GM18499 (cell line): Measurements from ENCODE around the gene RTL1.

Experiments used
- ATAC-seq: cut with Tn5 transposase; IDR thresholded peaks from one replicate; pipeline ENCODE4 v1.9.1; 2021; ENCODE audit warnings: moderate number of reproducible peaks; ENCODE audit not compliant: insufficient read depth, unreplicated experiment

Gene RTL1

DNA sequence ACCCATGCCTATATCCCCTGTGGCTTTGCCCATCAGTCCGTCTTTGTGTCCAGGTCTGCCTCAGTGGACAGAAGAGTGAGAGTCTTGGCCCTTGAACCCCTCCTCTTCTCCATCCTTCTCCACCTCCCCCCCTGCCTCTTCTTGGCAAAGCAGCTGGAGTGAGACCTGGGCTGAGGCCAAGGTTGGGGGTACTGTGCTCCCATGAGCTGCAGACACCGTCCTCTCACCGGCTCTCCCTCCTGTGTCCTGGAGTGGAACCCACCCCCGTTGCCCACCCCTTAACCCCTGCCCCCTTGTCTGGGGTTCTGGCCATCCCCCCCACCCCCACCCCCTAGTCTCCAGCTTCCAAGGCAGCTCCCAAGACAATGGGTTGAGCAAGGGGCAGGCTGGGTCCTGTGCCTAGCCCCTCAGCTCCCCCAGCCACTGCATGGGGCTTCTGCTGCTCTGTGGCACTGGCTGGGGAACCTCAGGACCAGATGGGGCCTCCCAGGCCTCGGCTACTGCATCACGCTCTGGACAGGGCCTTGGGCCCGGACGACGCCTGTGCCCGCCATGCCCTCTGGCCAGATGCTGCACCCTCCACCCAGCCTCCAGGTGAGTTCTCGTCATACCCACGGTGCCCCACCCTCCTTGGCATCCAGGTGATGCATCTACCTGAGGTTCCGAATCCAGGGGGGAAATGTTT, 35.7 kb downstream of the RTL1 start:
- ATAC-seq, result no peak

DNA sequence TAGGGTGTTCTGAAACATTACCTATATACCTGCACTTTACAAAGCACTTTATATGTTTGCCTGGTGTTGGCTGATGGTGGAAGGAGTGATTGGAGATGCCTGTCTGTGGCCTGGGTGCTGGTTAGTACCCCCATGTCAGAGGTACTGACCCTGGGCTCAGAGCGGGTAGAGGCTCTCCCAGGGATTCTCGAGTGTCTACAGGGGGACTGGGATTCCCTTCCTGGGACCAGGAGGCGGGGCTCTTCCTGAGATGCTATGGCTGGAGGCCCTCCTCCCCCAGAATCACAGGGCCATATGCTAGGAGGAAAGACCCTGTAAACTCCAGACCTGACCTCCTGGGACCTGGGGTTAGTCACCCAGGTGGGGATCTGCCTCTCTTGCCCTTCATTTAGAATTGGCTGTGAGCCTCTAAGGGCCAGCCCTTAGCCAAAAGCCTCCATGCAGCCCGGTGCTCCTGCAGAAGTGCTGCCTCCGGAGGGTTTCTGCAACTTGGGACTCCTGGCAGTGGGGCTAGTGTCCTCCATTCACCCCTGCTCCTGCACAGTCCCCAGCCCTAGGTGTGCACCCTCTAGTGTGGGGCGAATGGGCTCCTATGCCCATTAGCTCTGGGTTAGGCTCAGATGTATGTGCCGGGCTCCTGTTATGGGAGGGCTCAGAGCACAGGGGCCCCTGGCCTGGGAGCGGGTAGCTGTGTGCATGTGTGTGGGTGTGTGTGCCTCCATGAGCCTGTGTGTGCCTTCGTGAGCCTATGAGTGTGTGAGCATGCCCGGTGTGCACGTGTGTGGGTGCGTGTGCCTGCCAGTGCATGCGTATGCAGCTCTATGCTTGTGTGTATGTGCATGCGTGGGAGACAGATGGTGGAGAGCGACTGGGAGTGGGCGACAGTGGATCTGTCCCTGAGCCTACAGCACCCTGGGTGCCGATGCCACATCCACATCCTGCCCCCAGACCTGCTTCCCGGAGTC, 36.6 kb downstream of the RTL1 start:
- no peak for ATAC-seq

DNA sequence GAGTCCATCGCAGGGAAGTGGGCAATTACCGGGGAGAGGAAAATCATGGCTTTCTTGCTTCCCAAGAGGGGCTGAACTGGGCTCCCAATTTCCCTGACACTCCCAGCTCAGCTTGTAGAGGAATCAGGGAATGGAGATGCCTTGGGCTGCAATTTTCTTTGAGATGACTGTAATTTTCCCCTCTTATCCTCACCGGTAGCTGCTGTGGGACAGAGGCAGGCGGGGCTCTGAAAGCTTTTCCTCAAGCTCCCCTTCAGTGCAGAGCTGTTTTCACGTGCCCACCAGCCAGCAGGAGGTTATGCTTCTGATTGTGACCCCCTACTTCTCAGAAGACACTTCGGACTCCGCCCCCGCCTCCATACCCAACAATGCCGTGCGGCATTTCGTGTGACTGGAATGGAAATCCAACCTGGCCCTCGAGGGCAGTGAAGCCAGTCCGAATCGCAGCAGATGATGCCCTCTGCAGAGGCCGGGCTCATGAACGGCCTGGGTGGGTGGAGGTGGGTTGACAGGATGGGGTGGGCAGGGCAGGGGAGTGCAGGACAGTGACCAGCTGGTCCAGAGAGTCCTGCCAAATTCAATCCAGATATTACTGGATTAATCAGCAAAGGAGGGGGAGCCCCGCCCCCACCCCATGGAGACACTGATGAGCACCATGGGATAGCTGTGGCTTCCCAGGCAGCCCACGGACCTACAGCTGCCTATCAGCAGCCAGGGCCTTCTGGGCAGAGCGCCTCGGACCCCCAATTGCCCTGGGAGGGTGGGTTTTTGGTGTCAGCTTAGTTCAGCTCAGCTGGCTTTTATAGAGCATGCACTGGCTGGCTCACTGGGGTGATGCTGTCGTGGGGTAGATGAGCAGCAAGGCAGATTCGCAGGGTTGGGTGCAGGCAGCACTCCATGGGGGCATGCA, 37.6 kb downstream of the RTL1 start:
- no peak for ATAC-seq

DNA sequence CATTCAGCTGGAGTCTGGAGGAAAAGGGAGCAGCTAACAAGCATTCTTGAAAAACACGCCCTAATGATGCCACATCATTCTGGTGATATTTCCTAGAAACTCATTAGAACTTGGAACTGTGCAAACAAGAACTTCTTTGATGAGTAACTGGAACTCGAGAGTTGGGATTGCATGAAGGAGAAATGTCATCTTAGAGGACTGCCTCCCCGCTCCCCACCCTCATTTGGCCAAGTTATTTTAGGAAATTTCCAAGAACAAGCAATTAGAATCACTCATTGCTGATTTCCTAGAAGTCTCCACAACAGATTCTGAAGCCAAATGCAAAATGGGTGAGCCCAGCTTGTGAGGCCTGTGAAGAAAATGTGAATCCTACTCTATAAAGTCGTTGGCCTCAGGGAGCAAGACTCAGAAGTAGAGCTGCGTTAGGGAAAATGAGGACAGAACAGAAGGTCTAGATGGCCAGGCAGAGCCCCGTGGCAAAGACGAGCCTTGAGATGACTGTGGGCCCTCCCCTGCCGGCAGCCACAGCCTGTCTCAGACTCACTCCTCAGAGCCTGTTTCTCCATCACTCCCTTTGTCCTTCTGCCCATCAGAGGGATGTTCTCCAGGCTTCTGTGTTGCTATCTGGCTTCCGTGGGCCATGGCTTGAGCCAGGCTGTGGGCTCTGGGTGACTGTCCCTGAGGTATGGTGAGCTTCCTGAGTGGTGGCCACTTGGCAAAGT, 38.4 kb downstream of the RTL1 start:
- ATAC-seq, result no peak

DNA sequence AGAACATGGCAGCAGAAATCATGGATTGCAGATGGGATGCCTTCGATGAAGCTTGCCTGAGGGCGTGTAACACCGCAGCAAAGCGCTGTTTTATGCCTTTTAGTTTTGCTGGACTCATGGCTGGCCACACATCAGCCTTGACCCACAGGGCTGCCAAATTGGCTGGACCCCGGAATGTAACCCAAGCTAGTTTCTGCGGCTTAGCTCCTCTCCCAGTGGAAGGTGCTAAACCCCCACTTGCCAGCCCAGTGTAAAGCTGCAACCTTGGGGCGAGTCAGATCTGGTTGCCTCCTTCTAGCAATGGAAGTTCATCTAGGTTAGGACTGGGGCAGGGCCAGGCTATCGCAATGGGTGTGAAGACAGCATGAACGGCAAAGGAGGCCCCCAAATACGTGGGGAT, 39.3 kb downstream of the RTL1 start:
- no peak for ATAC-seq

DNA sequence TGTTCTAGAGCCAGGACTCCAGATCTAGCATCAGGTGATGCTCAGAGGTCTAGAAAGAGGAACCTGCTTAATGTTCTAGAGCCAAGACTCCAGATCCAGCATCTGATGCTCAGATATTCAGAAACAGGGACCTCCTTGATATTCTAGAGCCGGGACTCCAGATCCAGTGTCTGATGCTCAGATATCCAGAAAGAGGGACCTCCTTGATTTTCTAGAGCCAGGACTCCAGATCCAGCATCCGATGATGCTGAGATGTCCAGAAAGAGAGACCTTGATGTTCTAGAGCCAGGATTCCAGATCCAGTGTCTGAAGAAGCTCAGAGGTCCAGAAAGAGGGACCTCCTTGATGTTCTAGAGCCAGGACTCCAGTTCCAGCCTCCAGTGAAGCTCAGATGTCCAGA, 40.7 kb downstream of the RTL1 start:
- ATAC-seq, result no peak

DNA sequence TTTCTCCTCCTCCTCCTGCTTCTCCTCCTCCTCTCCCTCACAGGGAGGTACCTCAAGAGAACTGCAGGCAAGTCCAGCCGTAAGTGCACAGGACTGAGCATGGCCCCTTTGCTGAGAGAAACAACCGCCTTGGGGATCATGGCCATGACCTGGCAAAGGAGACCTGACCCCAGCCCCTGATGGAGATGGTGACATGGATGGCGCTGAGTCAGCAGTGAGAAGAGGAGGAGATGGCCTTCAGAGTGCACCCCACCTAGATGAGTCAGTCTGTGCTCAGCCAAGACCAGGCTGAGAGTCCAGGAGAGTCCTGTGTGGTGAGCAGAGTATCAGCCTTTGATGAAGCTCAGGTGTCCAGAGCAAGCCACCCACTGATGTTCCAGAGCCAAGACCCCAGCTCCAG, 41.2 kb downstream of the RTL1 start:
- no peak for ATAC-seq

DNA sequence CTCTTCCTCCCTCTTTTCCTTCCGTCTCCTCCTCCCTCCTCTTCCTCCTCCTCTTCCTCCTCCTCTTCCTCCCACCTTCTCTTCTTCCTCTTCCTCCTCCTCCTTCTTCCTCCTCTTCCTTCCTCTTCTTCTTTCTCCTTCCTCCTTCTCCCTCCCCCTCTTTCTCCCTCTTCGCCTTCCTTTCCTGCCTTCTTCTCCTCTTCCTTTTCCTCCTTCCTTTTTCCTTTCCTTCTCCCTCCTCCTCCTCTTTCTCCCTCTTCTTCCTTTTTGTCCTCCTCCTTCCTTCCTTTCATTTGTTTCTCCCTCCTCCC, 41.6 kb downstream of the RTL1 start:
- ATAC-seq, result no peak

DNA sequence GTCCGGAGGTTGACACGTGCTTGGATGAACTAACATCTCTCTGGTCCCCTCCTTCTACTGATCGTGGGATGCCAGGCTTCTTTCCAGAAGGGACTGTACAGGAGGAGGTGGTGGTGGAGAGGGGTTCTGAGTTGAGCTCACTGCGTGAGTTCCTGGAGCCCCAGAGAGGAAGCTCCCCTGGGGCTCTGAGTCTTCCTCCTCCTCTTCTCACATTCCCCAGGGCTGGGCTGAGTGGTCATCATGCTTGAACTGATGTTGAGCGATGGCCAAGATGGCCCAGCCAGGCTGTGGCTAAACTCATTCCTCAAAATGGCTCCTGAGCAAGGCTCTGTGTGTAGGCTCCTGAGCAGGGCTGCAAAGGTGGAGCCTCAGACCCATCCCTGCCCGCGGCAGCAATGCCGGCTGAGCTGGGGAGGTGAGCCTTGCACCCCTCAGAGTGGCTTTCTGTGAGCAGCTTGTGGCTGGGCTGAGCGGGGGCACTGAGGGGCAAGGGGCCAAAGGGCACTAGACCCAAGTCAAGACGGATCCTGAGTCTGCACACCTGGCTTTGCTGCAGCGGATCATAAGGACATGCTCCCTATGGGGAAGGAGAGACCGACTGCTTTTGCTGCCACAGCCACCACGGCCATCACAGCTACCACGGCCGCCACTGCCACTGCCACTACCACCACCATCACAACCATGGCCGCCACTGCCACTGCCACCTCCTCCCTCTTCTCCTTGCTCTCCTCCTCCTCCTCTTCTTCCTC, 42.2 kb downstream of the RTL1 start:
- ATAC-seq, result no peak

DNA sequence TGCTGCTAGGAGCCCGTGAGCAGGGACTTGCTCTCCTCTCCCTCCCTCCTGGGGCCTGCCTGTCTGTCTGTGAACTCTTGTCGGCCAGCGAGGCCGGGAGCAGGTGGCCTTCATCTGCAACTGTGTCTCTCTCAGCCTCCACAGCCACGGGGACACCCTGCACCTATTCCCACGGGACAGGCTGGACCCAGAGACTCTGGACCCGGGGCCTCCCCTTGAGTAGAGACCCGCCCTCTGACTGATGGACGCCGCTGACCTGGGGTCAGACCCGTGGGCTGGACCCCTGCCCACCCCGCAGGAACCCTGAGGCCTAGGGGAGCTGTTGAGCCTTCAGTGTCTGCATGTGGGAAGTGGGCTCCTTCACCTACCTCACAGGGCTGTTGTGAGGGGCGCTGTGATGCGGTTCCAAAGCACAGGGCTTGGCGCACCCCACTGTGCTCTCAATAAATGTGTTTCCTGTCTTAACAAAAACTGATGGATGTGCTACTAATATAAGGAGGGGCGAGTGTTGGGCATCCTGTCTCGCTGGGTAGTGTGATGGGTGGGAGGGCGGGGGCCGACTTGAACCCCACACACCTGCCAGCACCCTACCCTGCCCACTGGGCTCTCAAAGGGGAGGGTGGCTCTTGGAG, 42.9 kb downstream of the RTL1 start:
- ATAC-seq, result no peak

DNA sequence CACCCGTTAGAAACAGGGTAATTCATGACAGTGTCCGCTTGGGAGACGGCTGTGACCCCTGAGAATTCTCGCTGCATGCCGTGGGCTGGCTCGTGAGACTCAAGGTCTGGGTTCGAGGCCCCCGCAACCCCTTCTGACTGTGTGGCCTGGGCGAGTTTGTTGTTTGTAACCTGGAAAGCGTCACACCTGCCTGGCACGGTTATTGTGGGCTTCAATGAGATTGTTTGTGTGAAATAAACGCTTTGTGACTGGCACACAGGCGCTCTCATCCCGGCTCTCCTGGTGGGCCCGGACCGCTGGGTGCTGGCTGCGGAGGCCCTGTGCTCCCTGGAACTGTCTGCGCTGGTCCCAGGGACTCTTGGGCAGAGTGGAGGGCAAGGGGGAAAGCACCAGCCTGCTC, 43.7 kb downstream of the RTL1 start:
- ATAC-seq, result no peak

DNA sequence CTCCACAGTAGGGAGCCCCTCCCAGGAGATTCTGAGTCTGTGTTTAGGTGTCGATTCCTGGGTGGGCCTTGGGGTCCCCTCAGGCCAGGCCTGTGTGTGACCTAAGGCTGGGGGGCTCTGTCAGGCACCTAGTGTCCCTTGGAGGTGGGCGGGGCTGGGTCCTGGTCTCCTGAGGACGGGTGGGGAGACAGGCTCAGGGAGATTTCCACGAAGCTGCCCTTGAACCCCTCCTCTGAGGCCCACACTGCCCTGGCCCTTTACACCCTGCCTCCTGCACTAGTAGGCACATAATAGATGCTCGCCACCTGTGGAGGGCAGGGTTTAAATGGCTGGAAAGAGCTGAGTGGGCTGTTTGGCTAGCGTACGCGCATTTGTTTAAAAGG, 44.7 kb downstream of the RTL1 start:
- no peak for ATAC-seq

DNA sequence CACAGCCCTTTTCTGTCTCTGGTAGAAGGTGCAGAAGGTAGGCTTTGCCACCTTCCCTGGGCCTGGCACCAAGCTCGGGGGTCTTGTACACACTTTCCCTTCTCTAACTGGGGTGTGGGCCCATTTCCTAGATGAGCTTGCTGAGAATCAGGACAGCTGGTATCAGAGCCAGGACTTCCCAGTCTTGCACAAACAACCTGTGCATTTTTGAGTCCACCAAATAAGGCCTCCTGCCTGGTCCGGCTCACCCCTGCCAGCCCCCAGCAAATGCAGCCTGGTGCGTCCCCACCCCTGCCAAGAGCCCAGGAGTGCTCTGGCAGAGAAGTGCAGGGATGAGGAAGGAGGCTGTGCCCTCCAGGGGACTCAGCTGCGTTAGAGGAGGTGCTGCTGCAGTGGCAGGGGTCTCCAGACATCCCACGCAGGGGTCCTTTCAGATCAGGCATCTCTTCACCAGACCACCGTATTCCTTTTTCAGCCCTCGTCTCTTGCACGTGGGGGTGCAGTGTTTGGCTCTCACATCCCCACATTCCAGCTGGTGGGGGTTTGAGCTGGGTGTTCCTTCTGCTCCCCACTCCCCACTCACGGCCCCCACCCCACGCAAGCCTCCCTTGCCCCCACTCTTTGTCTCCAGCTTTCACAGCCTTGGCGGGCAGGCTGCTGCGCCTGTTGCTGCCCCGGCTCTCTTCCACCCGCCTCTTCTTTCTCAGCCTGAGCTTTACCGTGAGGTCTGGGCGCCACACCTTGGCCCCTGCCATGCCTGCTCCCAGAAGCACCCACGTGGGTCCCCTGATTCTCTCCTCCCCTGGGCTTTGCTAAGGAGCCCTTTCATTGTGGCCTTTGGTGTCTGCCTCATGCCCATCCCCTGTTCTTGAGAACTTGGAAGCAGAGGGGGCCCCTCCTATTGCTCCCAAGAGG, 45.3 kb downstream of the RTL1 start:
- ATAC-seq, result no peak

DNA sequence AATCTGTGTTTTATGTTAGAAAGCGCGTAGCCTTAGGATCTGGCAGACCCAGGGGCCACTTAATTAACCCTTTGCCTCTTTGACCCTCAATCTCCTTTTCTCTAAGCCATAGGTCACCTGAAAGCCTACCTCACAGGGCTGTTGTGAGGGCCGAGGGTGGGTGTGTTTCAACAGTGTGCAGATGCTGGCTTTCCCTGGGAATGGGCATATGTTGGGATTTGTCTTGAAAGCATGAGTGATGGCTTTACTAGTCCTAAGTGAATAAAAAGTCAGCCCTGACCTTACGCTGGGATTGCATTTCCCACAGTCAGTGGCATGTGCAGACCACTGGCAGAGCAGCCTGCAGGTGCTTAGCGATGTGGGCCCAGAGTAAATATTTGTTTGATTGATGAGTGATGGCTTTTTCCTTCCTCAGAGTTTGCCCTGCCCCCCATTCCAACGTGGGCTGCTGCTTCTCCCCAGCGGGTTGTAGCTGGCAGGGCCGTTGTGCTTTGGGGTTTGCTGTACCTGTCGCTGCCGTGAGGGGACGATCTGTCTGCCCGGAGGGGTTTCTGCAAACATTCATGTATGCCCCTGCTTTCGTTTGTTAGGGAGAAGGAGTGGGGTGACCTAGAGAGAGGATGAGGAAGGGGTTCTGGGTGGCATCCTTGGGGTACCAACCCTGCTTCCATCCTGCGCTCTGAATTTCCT, 46.1 kb downstream of the RTL1 start:
- ATAC-seq, result no peak

DNA sequence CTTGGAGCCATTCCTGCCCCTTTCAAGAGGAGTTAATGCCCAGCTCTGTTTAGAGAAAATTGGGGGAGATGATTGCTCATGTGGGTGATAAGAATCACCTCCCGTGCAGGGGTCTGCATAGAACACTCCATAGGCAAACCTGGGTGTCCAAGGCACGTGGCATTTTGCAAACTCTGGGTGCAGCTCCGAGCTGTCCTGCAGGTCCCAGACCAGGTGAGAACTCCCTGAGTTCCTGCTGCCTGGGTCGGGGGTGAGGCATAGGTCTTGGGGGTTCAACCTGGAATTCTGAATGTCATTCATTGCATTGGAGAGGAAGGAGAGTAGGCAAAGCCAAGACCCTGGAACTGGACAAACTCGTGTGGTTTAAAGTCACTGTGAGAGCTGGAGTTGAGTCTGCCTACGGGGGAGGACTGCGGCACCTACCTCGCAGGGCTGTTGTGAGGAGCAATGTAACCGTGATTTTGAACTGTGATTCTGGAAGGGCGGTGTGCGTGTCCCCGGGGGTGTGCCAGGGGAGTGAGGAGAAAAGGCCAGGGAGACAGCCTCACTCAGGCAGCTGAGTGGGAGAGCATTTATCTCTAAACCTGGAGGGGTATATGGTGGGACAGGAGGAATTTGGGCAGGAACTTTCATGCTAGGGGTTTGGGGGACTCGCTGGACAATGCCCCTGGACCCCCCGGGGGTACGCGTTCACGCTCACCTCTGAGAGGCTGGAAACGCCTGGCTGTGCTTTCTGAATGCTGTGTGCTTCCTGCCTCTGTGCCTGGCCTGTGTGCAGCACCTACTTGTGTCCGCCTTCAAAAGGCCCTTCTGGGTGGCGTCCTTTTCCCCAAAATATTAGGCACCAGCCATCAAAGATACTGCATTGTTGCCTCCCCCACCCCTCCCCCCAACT, 47.2 kb downstream of the RTL1 start:
- no peak for ATAC-seq

DNA sequence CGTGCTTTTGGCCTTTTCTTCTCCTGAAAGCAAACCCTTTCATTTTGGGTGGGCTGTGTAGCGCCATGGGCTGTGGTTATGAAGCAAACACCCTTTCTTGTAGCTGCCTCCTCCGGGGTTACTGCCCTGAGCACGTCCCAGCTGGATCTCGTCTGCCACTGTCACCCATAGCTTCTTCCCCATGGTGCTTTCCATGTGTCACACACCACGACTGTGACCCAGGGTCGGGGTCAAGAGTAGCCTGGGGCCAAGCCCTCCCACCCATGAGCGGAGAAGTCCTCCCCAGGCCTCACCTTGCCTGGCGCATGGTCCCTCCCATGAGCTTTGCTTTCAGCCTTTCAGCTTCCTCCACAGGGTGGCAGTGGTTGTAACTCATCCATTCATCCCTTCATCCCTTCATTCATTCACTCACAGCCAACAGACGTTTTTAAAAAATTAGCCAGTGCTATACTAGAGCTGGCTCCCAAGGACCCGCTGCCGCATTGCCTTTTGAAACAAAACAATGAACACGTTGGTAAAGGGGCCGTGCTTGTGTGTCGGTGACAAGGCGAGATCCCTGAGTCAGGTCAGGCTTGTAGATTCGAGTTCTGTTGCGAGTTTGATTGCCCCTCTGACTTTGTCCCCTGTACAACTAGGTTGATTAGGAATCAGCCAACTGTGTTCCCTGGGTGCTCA, 48.1 kb downstream of the RTL1 start:
- no peak for ATAC-seq
